RPMI8226 (cell line): ENCODE measurements around the gene GPR150.
"Not testable (repeated sequence)": the region's sequence is repeated elsewhere in the genome, so short reads cannot be mapped to it uniquely, and the experiment has no call there.

Source experiments
- DNase-seq: peaks from one replicate; pipeline ENCODE4 v3.0.0-alpha.2; 2015

The GPR150 gene

GRCh38 chr5:95626701-95627100 is 6.8 kb downstream of the GPR150 start:
- DNase-seq: no peak

DNA sequence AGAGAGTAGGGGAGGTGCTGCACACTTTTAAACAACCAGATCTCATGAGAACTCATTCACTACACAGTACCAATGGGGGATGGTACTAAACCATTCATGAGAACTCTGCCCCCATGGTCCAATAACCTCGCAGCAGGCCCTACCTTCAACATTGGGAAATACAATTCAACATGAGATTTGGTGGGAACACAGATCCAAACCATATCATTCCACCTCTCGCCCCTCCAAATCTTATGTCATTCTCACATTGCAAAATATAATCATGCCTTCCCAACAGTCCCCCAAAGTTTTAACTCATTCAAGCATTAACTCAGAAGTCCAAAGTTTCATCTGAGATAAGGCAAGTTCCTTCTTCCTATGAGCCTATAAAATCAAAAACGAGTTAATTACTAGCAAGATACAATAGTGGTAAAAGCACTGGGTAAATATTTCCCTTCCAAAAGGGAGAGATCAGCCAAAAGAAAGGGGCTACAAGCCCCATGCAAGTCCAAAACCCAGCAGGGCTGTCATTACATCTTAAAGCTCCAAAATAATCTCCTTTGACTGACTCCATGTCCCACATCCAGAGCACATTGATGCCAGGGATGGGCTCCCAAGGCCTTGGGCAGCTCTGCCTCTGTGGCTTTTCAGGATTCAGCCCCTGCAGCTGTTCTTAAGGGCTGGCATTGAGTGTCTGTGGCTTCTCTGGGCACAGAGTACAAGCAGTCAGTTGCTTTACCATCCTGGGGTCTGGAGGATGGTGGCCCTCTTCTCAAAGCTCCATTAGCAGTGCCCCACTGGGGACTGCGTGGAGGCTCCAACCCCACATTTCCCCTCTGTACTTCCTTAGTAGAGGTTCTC is 8.3 kb downstream of the GPR150 start:
- no peak for DNase-seq

DNA sequence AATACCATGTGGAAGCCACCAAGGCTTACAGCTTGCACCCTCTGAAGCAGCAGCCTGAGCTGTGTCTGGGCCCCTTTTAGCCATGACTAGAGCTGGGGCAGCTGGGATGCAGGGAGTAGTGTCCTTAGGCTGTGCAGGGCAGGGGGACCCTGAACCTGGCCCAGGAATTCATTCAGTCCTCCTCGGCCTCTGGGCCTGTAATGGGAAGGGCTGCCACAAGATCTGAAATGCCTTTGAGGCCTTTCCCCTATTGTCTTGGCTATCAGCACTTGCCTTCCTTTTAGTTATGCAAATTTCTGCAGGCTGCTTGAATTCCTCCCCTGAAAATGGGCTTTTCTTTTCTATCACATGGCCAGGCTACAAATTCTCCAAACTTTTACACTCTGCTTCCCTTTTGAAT is 9.0 kb downstream of the GPR150 start:
- DNase-seq: no peak

DNA sequence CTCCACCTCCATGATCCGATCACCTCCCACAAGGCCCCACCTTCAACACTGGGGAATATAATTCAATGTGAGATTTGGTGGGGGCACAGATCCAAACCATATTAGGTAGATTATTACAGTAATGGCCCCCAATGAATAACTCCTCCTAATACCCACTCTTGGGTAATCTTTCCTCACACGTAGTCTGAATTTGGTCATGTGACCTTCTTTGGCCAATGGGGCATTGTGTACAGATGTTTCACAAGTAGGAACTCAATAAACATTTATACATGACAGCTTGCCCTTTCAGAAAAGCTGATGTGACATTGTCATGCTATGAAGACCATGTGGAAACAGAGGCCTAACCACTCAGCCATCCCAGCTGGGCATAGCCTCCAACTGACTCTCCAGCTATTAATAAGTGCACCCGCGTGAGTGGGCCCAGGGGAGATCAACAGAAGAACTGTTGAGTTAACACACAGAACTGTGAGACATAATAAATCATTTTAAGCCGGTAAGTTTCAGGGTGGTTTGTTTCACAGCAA is 10.6 kb downstream of the GPR150 start:
- no peak for DNase-seq

GRCh38 chr5:95631255-95631958 is 11.5 kb downstream of the GPR150 start:
- DNase-seq: no peak

GRCh38 chr5:95631991-95632675 is 12.2 kb downstream of the GPR150 start:
- peak; percentile 13 for DNase-seq

DNA sequence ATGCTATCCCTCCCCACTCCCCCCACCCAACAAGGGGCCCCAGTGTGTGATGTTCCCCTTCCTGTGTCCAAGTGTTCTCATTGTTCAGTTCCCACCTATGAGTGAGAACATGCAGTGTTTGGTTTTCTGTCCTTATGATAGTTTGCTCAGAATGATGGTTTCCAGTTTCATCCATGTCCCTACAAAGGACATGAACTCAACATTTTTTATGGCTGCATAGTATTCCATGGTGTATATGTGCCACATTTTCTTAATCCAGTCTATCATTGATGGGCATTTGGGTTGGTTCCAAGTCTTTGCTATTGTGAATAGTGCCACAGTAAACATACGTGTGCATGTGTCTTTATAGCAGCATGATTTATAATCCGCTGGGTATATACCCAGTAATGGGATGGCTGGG is 13.1 kb downstream of the GPR150 start:
- not testable (repeated sequence) for DNase-seq

- DNase-seq: no peak
Observed at GRCh38 chr5:95633671-95634070, 13.8 kb downstream of the GPR150 start.

DNA sequence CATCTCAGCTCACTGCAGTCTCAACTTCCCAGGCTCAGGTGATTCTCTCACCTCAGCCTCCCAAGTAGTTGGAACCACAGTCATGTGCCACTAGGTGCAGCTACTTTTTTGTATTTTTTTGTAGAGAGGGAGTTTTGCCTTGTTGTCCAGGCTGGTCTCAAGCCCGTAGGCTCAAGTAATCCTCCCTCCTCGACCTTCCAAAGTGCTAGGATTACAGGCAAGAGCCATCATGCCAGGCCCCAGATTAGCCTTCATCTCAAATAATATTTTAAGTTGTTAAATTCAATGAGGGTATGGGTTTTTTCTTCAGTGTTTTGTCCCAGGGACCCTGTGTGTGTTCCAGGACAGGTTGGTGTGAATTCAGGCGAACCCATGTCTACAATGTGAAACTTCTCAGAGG is 14.2 kb downstream of the GPR150 start:
- DNase-seq: no peak

- DNase-seq: no peak
Observed at GRCh38 chr5:95638632-95639031, 18.7 kb downstream of the GPR150 start.

- DNase-seq: no peak
Observed at GRCh38 chr5:95641741-95642220, 21.9 kb downstream of the GPR150 start.

- no peak for DNase-seq
Observed at GRCh38 chr5:95643152-95643551, 23.3 kb downstream of the GPR150 start.

DNA sequence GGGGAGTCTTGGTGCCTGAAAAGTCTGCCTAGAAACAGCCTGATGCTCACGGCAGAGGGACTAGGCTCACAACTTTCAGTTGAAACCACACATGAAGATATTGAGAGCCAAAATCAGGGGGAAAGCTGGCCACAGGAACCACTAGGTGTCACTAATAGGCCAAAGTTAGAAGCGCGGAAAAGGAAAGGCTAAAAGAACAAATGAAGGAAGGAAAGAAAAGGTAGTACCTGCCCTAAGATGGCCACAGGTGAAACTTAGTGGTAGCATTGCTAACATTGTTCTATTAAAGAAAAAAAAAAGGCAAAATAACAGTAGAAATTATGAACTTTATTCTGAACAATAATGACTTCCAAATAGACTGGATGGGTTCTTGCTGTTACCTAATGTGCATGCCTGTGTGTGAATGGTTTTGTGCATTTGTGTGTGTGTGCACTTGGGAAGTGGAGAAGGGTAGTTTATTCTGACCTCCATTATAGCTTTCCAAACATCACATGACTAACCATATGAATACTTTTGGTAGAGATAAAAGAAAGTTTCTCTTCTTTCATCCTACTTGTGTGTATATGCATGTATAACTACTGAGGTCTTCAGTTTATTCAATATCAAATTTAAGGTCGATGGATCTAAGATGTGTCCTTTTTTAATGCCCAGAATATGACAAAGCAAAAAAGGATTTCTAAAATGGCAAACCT is 24.6 kb downstream of the GPR150 start:
- peak; percentile 73 for DNase-seq

DNA sequence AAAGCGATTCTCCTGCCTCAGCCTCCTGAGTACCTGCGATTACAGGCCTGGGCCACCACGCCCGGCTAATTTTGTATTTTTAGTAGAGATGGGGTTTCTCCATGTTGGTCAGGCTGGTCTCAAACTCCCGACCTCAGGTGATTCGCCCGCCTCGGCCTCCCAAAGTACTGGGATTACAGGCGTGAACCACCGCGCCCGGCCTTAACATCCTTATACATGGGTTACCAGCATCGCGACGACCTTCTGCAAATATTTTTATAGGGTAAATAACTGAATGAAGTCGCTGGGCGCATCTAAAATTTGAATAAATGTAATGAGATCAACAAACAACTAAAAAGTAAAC is 26.3 kb downstream of the GPR150 start:
- DNase-seq: not testable (repeated sequence)

- peak; percentile 97 for DNase-seq
Observed at GRCh38 chr5:95646569-95647431, 26.9 kb downstream of the GPR150 start, which contains the start of gene RFESD. TSS of gene RFESD (plus strand) at chr5:95646777. CDS start at chr5:95652272, 5,495 bp downstream.

- no peak for DNase-seq
Observed at GRCh38 chr5:95647886-95648860, 28.3 kb downstream of the GPR150 start.

DNA sequence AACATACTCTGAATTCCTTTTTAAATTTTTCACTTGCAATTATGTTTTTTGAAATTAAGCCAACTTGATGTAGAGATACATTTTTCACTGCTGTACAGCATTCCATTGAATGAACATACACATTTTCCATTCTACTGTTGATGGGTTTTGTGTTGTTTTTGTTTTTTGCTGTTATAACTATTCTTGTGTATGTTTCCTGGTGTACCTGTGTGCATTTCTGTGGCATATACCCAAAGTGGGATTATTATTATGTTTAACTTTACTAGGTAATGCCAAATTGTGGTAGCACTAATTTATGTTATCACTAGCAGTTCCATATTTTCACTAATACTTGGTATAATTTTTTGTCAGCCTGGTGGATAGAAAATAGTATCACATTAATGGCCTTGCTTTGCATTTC is 29.4 kb downstream of the GPR150 start:
- no peak for DNase-seq

DNA sequence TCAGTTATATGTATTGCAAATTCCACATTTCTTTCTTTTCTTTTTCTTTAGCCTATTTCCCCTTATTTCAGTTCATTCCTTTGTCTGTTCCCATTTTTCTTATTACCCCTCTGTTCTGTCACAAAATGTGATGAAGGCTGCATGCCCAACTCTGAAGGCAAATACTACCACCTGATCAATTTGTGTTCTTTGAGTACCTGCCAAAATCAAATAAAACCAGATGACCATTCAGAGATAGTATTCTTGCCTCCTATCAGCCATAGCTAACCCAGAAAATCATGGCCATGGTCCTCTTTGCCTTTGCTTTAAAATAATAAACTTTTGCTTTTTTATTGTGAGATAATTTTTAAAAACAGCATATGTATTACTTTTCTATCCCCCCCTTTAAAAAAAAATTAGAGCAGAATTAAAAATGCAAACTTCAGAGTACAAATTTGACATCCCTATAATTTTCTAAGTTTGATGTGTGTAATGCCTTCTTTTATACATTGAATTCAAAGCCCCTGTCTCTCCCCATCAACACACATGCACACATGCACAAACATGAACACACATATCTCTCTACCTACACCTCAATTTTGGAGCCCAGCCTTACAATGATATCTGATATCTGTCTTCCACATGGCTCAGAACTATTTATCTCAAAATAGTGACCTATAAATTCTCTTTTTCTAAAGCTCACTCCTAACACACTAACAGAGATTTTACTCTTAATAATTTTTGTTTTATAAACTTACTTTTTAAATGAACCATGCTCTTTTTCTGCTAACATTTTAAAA is 30.1 kb downstream of the GPR150 start:
- DNase-seq: no peak

GRCh38 chr5:95652849-95653248 is 33.0 kb downstream of the GPR150 start:
- DNase-seq: no peak

DNA sequence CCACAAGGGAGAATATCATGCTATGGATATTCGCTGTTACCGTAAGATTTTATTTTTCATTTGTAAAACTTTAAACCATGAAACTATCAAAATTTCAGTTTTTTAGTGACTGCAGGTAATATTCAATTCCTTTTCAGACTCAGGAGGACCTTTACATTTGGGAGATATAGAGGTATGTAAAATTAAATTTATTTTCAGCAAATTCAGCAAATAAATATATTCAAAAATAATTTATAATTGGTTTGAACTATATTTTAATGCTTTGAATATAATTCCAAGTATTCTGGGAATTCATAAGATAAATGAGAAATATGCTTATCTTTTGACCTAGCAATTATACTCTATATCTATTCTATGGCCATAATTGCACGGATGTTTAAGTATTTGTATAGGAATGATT is 34.3 kb downstream of the GPR150 start:
- DNase-seq: no peak
